GM23338 (cell line): ENCODE results near the gene SNX17. TPM values are rescaled to one million over a fixed set of nuclear protein-coding genes. Genes with fewer than 3 reads are reported as not detected.
"Not testable (repeated sequence)": the region's sequence is repeated elsewhere in the genome, so short reads cannot be mapped to it uniquely, and the experiment has no call there.

Experiments
- ATAC-seq: fragments of 200-7000 bp; cut with Tn5 transposase; 3 replicates; pipeline ENCODE4 v1.9.1; 2020
- DNase-seq: peaks from one replicate; pipeline ENCODE4 v3.0.0-alpha.2; 2015; ENCODE audit warnings: low spot score
- H2AFZ ChIP-seq: fragments of 200-600 bp; sonication (generic); 2 replicates; pipeline ENCODE4 v1.8.0; 2016; ENCODE audit warnings: antibody characterized with exemption, mild to moderate bottlenecking, moderate library complexity
- H3F3A ChIP-seq: fragments of 200-600 bp; sonication (generic); replicated peaks from 2 replicates; pipeline ENCODE4 v1.8.0; 2017; ENCODE audit warnings: antibody characterized with exemption, mixed run types, low read depth
- H3K27ac ChIP-seq: fragments of 200-600 bp; sonication (generic); 2 replicates; pipeline ENCODE4 v1.6.1; 2016; ENCODE audit warnings: low read depth
- H3K27me3 ChIP-seq: fragments of 200-600 bp; sonication (generic); 2 replicates; pipeline ENCODE4 v1.8.0; 2016; ENCODE audit warnings: mild to moderate bottlenecking, mixed run types, moderate library complexity; ENCODE audit not compliant: insufficient read depth
- H3K36me3 ChIP-seq: fragments of 200-600 bp; sonication (generic); 2 replicates; pipeline ENCODE4 v1.8.0; 2016; ENCODE audit warnings: mild to moderate bottlenecking; ENCODE audit not compliant: insufficient read depth
- H3K4me1 ChIP-seq: fragments of 200-600 bp; sonication (generic); 2 replicates; pipeline ENCODE4 v1.8.0; 2016; ENCODE audit warnings: mild to moderate bottlenecking, moderate library complexity; ENCODE audit not compliant: insufficient read depth
- H3K4me2 ChIP-seq: fragments of 200-600 bp; sonication (generic); 2 replicates; pipeline ENCODE4 v1.7.1; 2017; ENCODE audit warnings: mixed run types
- H3K4me3 ChIP-seq: fragments of 200-600 bp; sonication (generic); 2 replicates; pipeline ENCODE4 v1.6.1; 2016; ENCODE audit warnings: mixed run types
- H3K79me2 ChIP-seq: fragments of 200-600 bp; sonication (generic); replicated peaks from 2 replicates; pipeline ENCODE4 v1.8.0; 2017; ENCODE audit warnings: mild to moderate bottlenecking; ENCODE audit not compliant: insufficient read depth
- H3K9me2 ChIP-seq: fragments of 200-600 bp; sonication (generic); 2 replicates; pipeline ENCODE4 v1.8.0; 2017; ENCODE audit not compliant: insufficient read depth
- H4K20me1 ChIP-seq: fragments of 200-600 bp; sonication (generic); replicated peaks from 2 replicates; pipeline ENCODE4 v1.8.0; 2017; ENCODE audit warnings: mild to moderate bottlenecking; ENCODE audit not compliant: insufficient read depth
- H3K27ac Mint-ChIP-seq: 2 replicates; pipeline ENCODE4 v1.8.0; 2020; ENCODE audit warnings: inconsistent platforms, mild to moderate bottlenecking, moderate library complexity, mixed read lengths
- H3K27me3 Mint-ChIP-seq: 3 replicates; pipeline ENCODE4 v1.8.0; 2022; ENCODE audit warnings: low read depth, mild to moderate bottlenecking, moderate library complexity, mixed read lengths, inconsistent platforms; ENCODE audit not compliant: insufficient read depth, poor library complexity
- H3K36me3 Mint-ChIP-seq: 3 replicates; pipeline ENCODE4 v1.8.0; 2021; ENCODE audit warnings: low read depth, mild to moderate bottlenecking, inconsistent platforms, moderate library complexity, mixed read lengths
- H3K4me1 Mint-ChIP-seq: 3 replicates; pipeline ENCODE4 v1.8.0; 2020; ENCODE audit warnings: mild to moderate bottlenecking, inconsistent platforms, mixed read lengths
- H3K4me3 Mint-ChIP-seq: 3 replicates; pipeline ENCODE4 v1.8.0; 2021; ENCODE audit warnings: moderate library complexity, mild to moderate bottlenecking, inconsistent platforms, mixed read lengths
- H3K9me3 Mint-ChIP-seq: 3 replicates; pipeline ENCODE4 v1.8.0; 2020; ENCODE audit warnings: moderate library complexity, mild to moderate bottlenecking, inconsistent platforms, mixed read lengths
- EZH2phosphoT487 ChIP-seq: fragments of 200-600 bp; sonication (generic); IDR thresholded peaks from one replicate; pipeline ENCODE4 v1.8.1; 2018; ENCODE audit warnings: antibody characterized with exemption; ENCODE audit not compliant: unreplicated experiment
- POLR2AphosphoS5 ChIP-seq: IDR thresholded peaks from 2 replicates; pipeline ENCODE4 v1.6.1; 2016; ENCODE audit warnings: antibody characterized with exemption, low read depth
- ZNF114 ChIP-seq: fragments of 250-450 bp; sonication (Bioruptor Pico); IDR thresholded peaks from 2 replicates; pipeline ENCODE4 v1.5.0; 2020; ENCODE audit warnings: mild to moderate bottlenecking, moderate library complexity
- ZNF331 ChIP-seq: fragments of 250-450 bp; sonication (Bioruptor Pico); IDR thresholded peaks from 2 replicates; pipeline ENCODE4 v1.5.0; 2020; ENCODE audit warnings: low read depth, mild to moderate bottlenecking, moderate library complexity
- polyA plus RNA-seq: library from polyadenylated mRNA; unstranded; fragments of >200 nt; fragmentation: Nextera tagmentation; extraction: Ambion mirVana; gene quantifications from 2 replicates; pipeline ENCODE4 v1.2.1, GENCODE V29; 2016
- total RNA-seq: library from RNA; depleted of rRNA; stranded (reverse); fragments of >200 nt; shearing (Covaris generic); gene quantifications from 2 replicates; pipeline ENCODE4 v1.2.3, GENCODE V29; 2014; rRNA removed
- TF ChIP-seq, protein P1 (sequence below): IDR thresholded peaks from one replicate; pipeline ENCODE4 v1.6.1; 2018; ENCODE audit warnings: antibody characterized with exemption; ENCODE audit not compliant: unreplicated experiment

Gene SNX17
- total and polyA plus RNA-seq, 2 experiments from 2014 or later, result 34.0 to 58.0 TPM

DNA sequence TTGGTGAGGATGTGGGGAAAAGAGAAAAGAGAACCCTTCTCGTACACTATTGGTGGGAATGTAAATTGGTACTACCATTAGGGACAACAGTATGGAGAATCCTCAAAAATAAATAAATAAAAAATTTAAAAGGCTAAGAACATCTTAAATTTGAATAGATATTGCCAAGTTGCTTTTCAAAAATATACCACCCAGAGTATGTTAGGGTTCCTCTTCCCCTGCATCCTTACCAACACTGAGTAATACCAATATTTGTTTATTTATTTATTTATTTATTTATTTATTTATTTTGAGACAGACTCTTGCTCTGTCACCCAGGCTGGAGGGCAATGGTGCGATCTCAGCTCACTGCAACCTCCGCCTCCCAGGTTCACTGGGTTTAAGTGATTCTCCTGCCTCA lies 52.5 kb downstream of the SNX17 start (continued):
- TF ChIP-seq EZH2phosphoT487 (no peak), ZNF331 (CRISPR knock-in tag) (no peak), ZNF114 (CRISPR knock-in tag) (no peak), POLR2AphosphoS5 (no peak)
- TF ChIP-seq, protein P1, sequence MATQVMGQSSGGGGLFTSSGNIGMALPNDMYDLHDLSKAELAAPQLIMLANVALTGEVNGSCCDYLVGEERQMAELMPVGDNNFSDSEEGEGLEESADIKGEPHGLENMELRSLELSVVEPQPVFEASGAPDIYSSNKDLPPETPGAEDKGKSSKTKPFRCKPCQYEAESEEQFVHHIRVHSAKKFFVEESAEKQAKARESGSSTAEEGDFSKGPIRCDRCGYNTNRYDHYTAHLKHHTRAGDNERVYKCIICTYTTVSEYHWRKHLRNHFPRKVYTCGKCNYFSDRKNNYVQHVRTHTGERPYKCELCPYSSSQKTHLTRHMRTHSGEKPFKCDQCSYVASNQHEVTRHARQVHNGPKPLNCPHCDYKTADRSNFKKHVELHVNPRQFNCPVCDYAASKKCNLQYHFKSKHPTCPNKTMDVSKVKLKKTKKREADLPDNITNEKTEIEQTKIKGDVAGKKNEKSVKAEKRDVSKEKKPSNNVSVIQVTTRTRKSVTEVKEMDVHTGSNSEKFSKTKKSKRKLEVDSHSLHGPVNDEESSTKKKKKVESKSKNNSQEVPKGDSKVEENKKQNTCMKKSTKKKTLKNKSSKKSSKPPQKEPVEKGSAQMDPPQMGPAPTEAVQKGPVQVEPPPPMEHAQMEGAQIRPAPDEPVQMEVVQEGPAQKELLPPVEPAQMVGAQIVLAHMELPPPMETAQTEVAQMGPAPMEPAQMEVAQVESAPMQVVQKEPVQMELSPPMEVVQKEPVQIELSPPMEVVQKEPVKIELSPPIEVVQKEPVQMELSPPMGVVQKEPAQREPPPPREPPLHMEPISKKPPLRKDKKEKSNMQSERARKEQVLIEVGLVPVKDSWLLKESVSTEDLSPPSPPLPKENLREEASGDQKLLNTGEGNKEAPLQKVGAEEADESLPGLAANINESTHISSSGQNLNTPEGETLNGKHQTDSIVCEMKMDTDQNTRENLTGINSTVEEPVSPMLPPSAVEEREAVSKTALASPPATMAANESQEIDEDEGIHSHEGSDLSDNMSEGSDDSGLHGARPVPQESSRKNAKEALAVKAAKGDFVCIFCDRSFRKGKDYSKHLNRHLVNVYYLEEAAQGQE, result no peak

GRCh38 chr2:27425039-27425438 lies 54.6 kb downstream of the SNX17 start:
- H3K4me3 Mint-ChIP-seq, DNase-seq, H4K20me1 ChIP-seq, H3K4me3 ChIP-seq, H3K36me3 ChIP-seq, H3K27ac ChIP-seq, ATAC-seq, H3K4me1 ChIP-seq, H3K9me2 ChIP-seq, H2AFZ ChIP-seq, H3K36me3 Mint-ChIP-seq, H3K27ac Mint-ChIP-seq, H3K27me3 ChIP-seq, H3K9me3 Mint-ChIP-seq, H3K27me3 Mint-ChIP-seq, H3K4me2 ChIP-seq, H3F3A ChIP-seq: not testable (repeated sequence)
- peaks cover 16% of the 10 kb centered on the region for H3K4me1 Mint-ChIP-seq
- peaks cover 10% of the 10 kb centered on the region for H3K79me2 ChIP-seq

Other genes with a start within 250 kb of the SNX17 start
- gene ABHD1, start 246.8 kb upstream of the SNX17 start, total RNA-seq, result 0.19 and 0.38 TPM in 2 replicates
- 0.55 and 0.66 TPM in 2 replicates for gene ABHD1, start 246.8 kb upstream of the SNX17 start, polyA plus RNA-seq
- gene PREB, start 236.0 kb upstream of the SNX17 start, total RNA-seq, result 65.9 and 79.7 TPM in 2 replicates
- 39.0 and 41.2 TPM in 2 replicates for gene PREB, start 236.0 kb upstream of the SNX17 start, polyA plus RNA-seq
- gene PRR30, start 231.2 kb upstream of the SNX17 start, total RNA-seq, result not detected in 2 replicates
- not detected in 2 replicates for gene PRR30, start 231.2 kb upstream of the SNX17 start, polyA plus RNA-seq
- gene TCF23, start 221.6 kb upstream of the SNX17 start, total RNA-seq, result 0.07 TPM in 1 of 2 replicates, not detected in the other
- gene TCF23, start 221.6 kb upstream of the SNX17 start, polyA plus RNA-seq, result 0.03 TPM in 1 of 2 replicates, not detected in the other
- 98.3 and 129 TPM in 2 replicates for gene ATRAID, start 158.6 kb upstream of the SNX17 start, total RNA-seq
- gene ATRAID, start 158.6 kb upstream of the SNX17 start, polyA plus RNA-seq, result 154 and 164 TPM in 2 replicates
- 138 and 153 TPM in 2 replicates for gene SLC5A6, start 158.3 kb upstream of the SNX17 start, total RNA-seq
- gene SLC5A6, start 158.3 kb upstream of the SNX17 start, polyA plus RNA-seq, result 41.0 and 44.3 TPM in 2 replicates
- 126 and 147 TPM in 2 replicates for gene CAD, start 153.2 kb upstream of the SNX17 start, total RNA-seq
- 38.1 and 39.2 TPM in 2 replicates for gene CAD, start 153.2 kb upstream of the SNX17 start, polyA plus RNA-seq
- 5.1 and 8.3 TPM in 2 replicates for gene SLC30A3, start 107.6 kb upstream of the SNX17 start, total RNA-seq
- 4.1 and 6.0 TPM in 2 replicates for gene SLC30A3, start 107.6 kb upstream of the SNX17 start, polyA plus RNA-seq
- 0.39 and 0.59 TPM in 2 replicates for gene DNAJC5G, start 95.2 kb upstream of the SNX17 start, total RNA-seq
- not detected in 2 replicates for gene DNAJC5G, start 95.2 kb upstream of the SNX17 start, polyA plus RNA-seq
- 3.3 and 4.5 TPM in 2 replicates for gene TRIM54, start 88.2 kb upstream of the SNX17 start, total RNA-seq
- gene TRIM54, start 88.2 kb upstream of the SNX17 start, polyA plus RNA-seq, result 1.6 and 3.4 TPM in 2 replicates
- 0.59 TPM in 1 of 2 replicates, not detected in the other for gene UCN, start 62.2 kb upstream of the SNX17 start, total RNA-seq
- gene UCN, start 62.2 kb upstream of the SNX17 start, polyA plus RNA-seq, result 0.30 and 0.99 TPM in 2 replicates
- 52.5 and 68.9 TPM in 2 replicates for gene MPV17, start 47.5 kb upstream of the SNX17 start, total RNA-seq
- 93.1 and 94.2 TPM in 2 replicates for gene MPV17, start 47.5 kb upstream of the SNX17 start, polyA plus RNA-seq
- gene GTF3C2, start 13.9 kb upstream of the SNX17 start, total RNA-seq, result 110 and 118 TPM in 2 replicates
- 69.1 and 81.7 TPM in 2 replicates for gene GTF3C2, start 13.9 kb upstream of the SNX17 start, polyA plus RNA-seq
- gene EIF2B4, start 278 bp upstream of the SNX17 start, total RNA-seq, result 43.9 and 51.4 TPM in 2 replicates
- gene EIF2B4, start 278 bp upstream of the SNX17 start, polyA plus RNA-seq, result 64.0 and 64.4 TPM in 2 replicates
- 13.2 and 13.4 TPM in 2 replicates for gene ZNF513, start 10.1 kb downstream of the SNX17 start, total RNA-seq
- 10.4 and 11.3 TPM in 2 replicates for gene ZNF513, start 10.1 kb downstream of the SNX17 start, polyA plus RNA-seq
- 178 and 183 TPM in 2 replicates for gene PPM1G, start 39.0 kb downstream of the SNX17 start, total RNA-seq
- 201 and 211 TPM in 2 replicates for gene PPM1G, start 39.0 kb downstream of the SNX17 start, polyA plus RNA-seq
- gene NRBP1, start 58.0 kb downstream of the SNX17 start, total RNA-seq, result 118 and 128 TPM in 2 replicates
- gene NRBP1, start 58.0 kb downstream of the SNX17 start, polyA plus RNA-seq, result 73.4 and 75.0 TPM in 2 replicates
- gene KRTCAP3, start 71.8 kb downstream of the SNX17 start, total RNA-seq, result 6.6 and 15.8 TPM in 2 replicates
- gene KRTCAP3, start 71.8 kb downstream of the SNX17 start, polyA plus RNA-seq, result 51.2 and 52.4 TPM in 2 replicates
- gene IFT172, start 119.1 kb downstream of the SNX17 start, total RNA-seq, result 17.2 and 17.6 TPM in 2 replicates
- gene IFT172, start 119.1 kb downstream of the SNX17 start, polyA plus RNA-seq, result 8.9 and 9.1 TPM in 2 replicates
- gene FNDC4, start 124.6 kb downstream of the SNX17 start, total RNA-seq, result 13.3 and 13.7 TPM in 2 replicates
- gene FNDC4, start 124.6 kb downstream of the SNX17 start, polyA plus RNA-seq, result 5.9 and 7.8 TPM in 2 replicates
- gene GCKR, start 126.2 kb downstream of the SNX17 start, total RNA-seq, result not detected in 2 replicates
- not detected in 2 replicates for gene GCKR, start 126.2 kb downstream of the SNX17 start, polyA plus RNA-seq
- gene ZNF512, start 212.4 kb downstream of the SNX17 start, total RNA-seq, result 26.5 and 38.4 TPM in 2 replicates
- gene ZNF512, start 212.4 kb downstream of the SNX17 start, polyA plus RNA-seq, result 21.8 and 26.0 TPM in 2 replicates